ENCODE results near the gene CCT6B. TPM values are rescaled to one million over a fixed set of nuclear protein-coding genes. Genes with fewer than 3 reads are reported as not detected.

CCT6B gene
- total and polyA plus RNA-seq, 9 of the 15 experiments (the other 6 are each of a cell fraction or from before 2014, with no cell fraction given): 0.25 to 0.91 (median 0.58) TPM

GRCh38 chr17:34981538-34982241 lies 20.4 kb upstream of the CCT6B start (continued):
- peak; percentile 84 for TF ChIP-seq ZNF766 (CRISPR knock-in tag; conservative IDR thresholded peaks at IDR 0.05)
- no peak for TF ChIP-seq SRF (CRISPR knock-in tag; IDR thresholded peaks at IDR 0.05)
- TF ChIP-seq YY1 (IDR thresholded peaks at IDR 0.05; ENCODE audit: borderline replicate concordance in 1 of 3, control insufficient read depth in 1 of 3, extremely low read depth in 1 of 3, insufficient read depth in 3 of 3, insufficient read length in 1 of 3, insufficient replicate concordance in 2 of 3, low read depth in 1 of 3, low read length in 2 of 3): no peak
- 0 out of 2 replicates have a peak, but pooled peaks have one; percentile 5 for TF ChIP-seq SP1 (CRISPR knock-in tag; IDR thresholded peaks at IDR 0.05)
- TF ChIP-seq NCOA6 (IDR thresholded peaks at IDR 0.05): 0 out of 2 replicates have a peak, but pooled peaks have one; percentile 15
- TF ChIP-seq TRIM24 (IDR thresholded peaks at IDR 0.05): 0 out of 4 replicates have a peak, but pooled peaks of 1 of the 2 experiments have one; percentile 19
- TF ChIP-seq CXXC5 (CRISPR knock-in tag; IDR thresholded peaks at IDR 0.05): peak; percentile 76
- peak; percentile 65; the same call in 1 of the 2 replicates for TF ChIP-seq KLF16 (IDR thresholded peaks at IDR 0.05)
- TF ChIP-seq ATF1 (CRISPR knock-in tag; IDR thresholded peaks at IDR 0.05): no peak
- peak; percentile 91 for TF ChIP-seq ATF1 (tag; IDR thresholded peaks at IDR 0.05)
- TF ChIP-seq, protein P1, sequence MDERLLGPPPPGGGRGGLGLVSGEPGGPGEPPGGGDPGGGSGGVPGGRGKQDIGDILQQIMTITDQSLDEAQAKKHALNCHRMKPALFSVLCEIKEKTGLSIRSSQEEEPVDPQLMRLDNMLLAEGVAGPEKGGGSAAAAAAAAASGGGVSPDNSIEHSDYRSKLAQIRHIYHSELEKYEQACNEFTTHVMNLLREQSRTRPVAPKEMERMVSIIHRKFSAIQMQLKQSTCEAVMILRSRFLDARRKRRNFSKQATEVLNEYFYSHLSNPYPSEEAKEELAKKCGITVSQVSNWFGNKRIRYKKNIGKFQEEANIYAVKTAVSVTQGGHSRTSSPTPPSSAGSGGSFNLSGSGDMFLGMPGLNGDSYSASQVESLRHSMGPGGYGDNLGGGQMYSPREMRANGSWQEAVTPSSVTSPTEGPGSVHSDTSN (CRISPR knock-in tag; IDR thresholded peaks at IDR 0.05; ENCODE audit: low read depth): 0 out of 2 replicates have a peak, but pooled peaks have one; percentile 25
- TF ChIP-seq, protein P1 (tag; conservative IDR thresholded peaks at IDR 0.05; ENCODE audit: low read depth): peak; percentile 96
- TF ChIP-seq CBX2 (IDR thresholded peaks at IDR 0.05; ENCODE audit: insufficient read depth, low read length, poor library complexity, severe bottlenecking): no peak
- TF ChIP-seq NFIC (IDR thresholded peaks at IDR 0.05): peak; percentile 14; the same call in 1 of the 2 replicates
- TF ChIP-seq, protein P2, sequence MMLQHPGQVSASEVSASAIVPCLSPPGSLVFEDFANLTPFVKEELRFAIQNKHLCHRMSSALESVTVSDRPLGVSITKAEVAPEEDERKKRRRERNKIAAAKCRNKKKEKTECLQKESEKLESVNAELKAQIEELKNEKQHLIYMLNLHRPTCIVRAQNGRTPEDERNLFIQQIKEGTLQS (IDR thresholded peaks at IDR 0.05): peak; percentile 86
- TF ChIP-seq, protein P2 (CRISPR knock-in tag; conservative IDR thresholded peaks at IDR 0.05): no peak
- peak in 1 of 2 experiments; percentile 85; a peak in 2 of 4 replicates for TF ChIP-seq RCOR1 (IDR thresholded peaks at IDR 0.05; ENCODE audit: borderline replicate concordance in 1 of 2, low read depth in 2 of 2, low read length in 2 of 2)
- peak in 1 of 2 experiments; percentile 55; a peak in 1 of 4 replicates for TF ChIP-seq ARNT (IDR thresholded peaks at IDR 0.05)
- peak; percentile 99 for TF ChIP-seq MEIS2 (IDR thresholded peaks at IDR 0.05; ENCODE audit: partially characterized antibody)
- TF ChIP-seq SREBF2 (CRISPR knock-in tag; IDR thresholded peaks at IDR 0.05): no peak
- no peak for TF ChIP-seq ZFP36 (IDR thresholded peaks at IDR 0.05; ENCODE audit: low read depth, low read length, partially characterized antibody)
